Muscle layer of colon (tissue), 2 donors: ENCODE results near the gene IFT52.

Experiments used
- H3K27ac ChIP-seq: one replicate; pipeline ENCODE4 v1.7.0; 2013; ENCODE audit warnings: low read depth, mild to moderate bottlenecking, low read length, moderate library complexity
- H3K27me3 ChIP-seq, 2 donors: one replicate each; pipeline ENCODE4 v1.7.0; 2013; ENCODE audit warnings: low read length in 2 of 2, mild to moderate bottlenecking in 2 of 2; ENCODE audit not compliant: insufficient read depth in 2 of 2, control insufficient read depth in 1 of 2
- H3K36me3 ChIP-seq: one replicate; pipeline ENCODE4 v1.7.0; 2013; ENCODE audit warnings: mild to moderate bottlenecking, low read length; ENCODE audit not compliant: insufficient read depth
- H3K4me1 ChIP-seq: one replicate; pipeline ENCODE4 v1.7.0; 2013; ENCODE audit warnings: mild to moderate bottlenecking, low read length; ENCODE audit not compliant: insufficient read depth
- H3K4me3 ChIP-seq, 2 donors: one replicate each; pipeline ENCODE4 v1.7.0; 2013; ENCODE audit warnings: low read length in 2 of 2, low read depth in 1 of 2, mild to moderate bottlenecking in 1 of 2, moderate library complexity in 1 of 2
- H3K9ac ChIP-seq: one replicate; pipeline ENCODE4 v1.7.0; 2013; ENCODE audit warnings: low read length
- H3K9me3 ChIP-seq: one replicate; pipeline ENCODE4 v1.7.0; 2013; ENCODE audit warnings: mild to moderate bottlenecking, low read length
- donor health status: abdominal sarcoma.
- donor health status: Adenocarcinoma of cecum.

IFT52 gene

DNA sequence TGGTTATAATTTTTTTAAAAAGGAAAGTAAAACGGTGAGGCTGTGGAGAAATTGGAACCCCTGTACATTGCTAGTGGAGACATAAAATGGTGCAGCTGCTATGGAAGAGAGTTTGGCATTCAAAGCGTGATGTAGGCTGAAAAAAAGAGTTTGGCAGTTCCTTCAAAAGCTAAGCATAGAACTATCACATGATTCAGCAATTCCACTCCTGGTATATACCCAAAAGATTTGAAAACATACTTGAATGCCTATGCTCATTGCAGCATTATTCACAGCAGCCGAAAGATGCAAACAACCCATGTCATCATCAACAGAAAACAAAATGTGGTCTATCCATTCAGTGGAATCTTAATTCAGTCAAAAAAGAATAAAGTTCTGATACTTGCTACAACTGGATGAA is 36.4 kb upstream of the IFT52 start:
- no peaks in the 10 kb centered on the region for H3K9me3 ChIP-seq
- no peaks in the 10 kb centered on the region for H3K4me1 ChIP-seq
- no peak overlapping the region for H3K9ac ChIP-seq
- no peak overlapping the region for H3K27ac ChIP-seq
- H3K27me3 ChIP-seq: no peaks in the 10 kb centered on the region
- no peaks in the 10 kb centered on the region for H3K36me3 ChIP-seq
- H3K4me3 ChIP-seq: no peak overlapping the region

GRCh38 chr20:43558412-43559146 is 32.2 kb upstream of the IFT52 start, which contains the start of gene SGK2:
Gene SGK2 (plus strand): TSS chr20:43559027. CDS start chr20:43566496, 7,469 bp downstream.
- Histone ChIP-seq H3K4me3 (no peak within 1 kb of the TSS), H3K36me3 (no peaks in the 10 kb centered on the region), H3K9me3 (no peaks in the 10 kb centered on the region), H3K4me1 (no peaks in the 10 kb centered on the region), H3K27ac (no peak within 1 kb of the TSS), H3K9ac (no peak within 1 kb of the TSS), H3K27me3 (no peaks in the 10 kb centered on the region)

DNA sequence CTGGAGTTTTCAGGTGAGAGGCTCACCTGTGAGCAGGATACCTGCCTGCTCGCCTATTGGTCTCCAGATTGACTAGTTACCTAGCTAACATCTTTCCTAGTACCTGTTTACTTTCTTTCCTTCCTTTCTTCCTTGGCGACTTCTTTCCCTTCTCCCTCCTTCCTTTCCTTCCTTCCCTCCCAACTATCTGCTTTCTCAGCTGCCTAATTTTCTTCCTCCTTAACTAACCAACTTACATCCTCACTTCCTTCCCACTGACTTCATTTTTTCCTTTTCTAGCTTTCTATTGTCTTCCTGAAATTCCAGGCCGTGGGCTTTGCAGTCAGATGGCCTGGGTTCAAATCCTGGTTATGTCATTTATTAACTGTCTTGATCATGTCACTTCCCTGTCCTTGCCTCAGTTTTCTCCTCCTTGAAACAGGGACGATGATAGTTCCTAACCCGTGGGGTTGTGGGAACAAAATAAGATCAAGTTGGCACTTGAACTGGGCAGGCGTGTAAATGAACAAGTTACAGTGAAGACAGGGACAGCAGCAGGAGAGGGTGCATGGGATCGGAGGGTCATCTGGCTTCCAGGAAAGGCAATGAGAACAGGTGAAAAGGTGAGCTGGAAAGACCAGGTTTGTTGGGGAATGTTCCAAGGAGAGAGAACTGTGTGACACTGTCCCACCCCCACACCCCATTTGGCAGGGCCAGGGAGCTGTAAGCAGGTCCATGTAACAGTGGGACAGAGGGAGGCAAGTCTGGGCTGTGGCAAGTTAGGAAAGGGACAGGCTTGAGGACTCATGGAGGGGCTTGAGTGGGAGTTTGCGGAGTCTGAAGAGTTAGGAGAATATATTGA is 31.4 kb upstream of the IFT52 start:
- Histone ChIP-seq H3K36me3 (no peaks in the 10 kb centered on the region), H3K27ac (no peak overlapping the region), H3K9me3 (no peaks in the 10 kb centered on the region), H3K4me1 (no peaks in the 10 kb centered on the region), H3K9ac (no peak overlapping the region), H3K27me3 (no peaks in the 10 kb centered on the region), H3K4me3 (no peak overlapping the region)

DNA sequence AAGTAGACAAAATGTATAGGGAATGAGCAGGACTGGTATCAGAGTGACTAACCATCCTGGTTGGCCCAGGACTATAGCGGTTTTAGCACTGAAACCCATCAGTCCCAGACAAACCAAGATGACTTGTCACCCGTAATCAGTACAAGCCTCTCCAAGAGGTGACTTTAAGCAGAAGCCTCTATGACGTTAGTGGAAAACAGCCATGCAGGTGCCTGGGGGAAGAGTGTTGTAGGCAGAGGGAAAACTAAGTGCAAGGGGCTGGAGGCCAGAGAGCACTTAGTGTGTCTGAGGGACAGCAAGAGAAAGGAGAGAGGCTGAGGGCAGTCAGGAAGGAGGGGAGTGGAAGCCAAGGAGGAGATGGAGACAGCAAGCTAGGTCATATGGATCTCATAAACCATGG is 29.8 kb upstream of the IFT52 start:
- H3K27me3 ChIP-seq: no peaks in the 10 kb centered on the region
- no peaks in the 10 kb centered on the region for H3K36me3 ChIP-seq
- no peak overlapping the region for H3K4me3 ChIP-seq
- H3K27ac ChIP-seq: no peak overlapping the region
- no peaks in the 10 kb centered on the region for H3K4me1 ChIP-seq
- no peak overlapping the region for H3K9ac ChIP-seq
- no peaks in the 10 kb centered on the region for H3K9me3 ChIP-seq

GRCh38 chr20:43563429-43563828 is 27.3 kb upstream of the IFT52 start:
- Histone ChIP-seq H3K36me3 (no peaks in the 10 kb centered on the region), H3K9me3 (no peaks in the 10 kb centered on the region), H3K4me3 (no peak overlapping the region), H3K27ac (no peak overlapping the region), H3K4me1 (no peaks in the 10 kb centered on the region), H3K27me3 (no peaks in the 10 kb centered on the region), H3K9ac (no peak overlapping the region)

DNA sequence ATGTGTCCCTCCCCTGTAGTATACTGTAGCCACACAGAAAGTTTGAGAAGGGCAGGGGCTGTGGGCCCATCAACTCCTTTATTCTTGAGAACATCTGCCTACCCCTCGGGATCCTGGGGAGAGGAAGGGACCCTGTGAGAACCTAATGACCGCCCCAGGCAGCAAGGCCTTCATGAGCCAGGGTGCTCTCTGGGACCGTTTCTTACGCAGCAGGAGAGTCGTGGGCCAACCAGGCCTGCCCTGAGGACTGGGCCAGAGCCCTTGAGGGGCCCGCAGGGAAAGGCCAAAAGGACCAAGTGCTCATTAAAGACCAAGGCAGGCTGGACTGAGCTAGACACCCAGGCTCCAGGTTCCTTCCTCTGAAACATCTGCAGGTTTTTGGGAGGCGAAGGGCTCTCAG is 26.7 kb upstream of the IFT52 start:
- no peak overlapping the region for H3K9ac ChIP-seq
- no peaks in the 10 kb centered on the region for H3K4me1 ChIP-seq
- no peaks in the 10 kb centered on the region for H3K27me3 ChIP-seq
- H3K4me3 ChIP-seq: no peak overlapping the region
- no peak overlapping the region for H3K27ac ChIP-seq
- H3K36me3 ChIP-seq: no peaks in the 10 kb centered on the region
- no peaks in the 10 kb centered on the region for H3K9me3 ChIP-seq

- no peaks in the 10 kb centered on the region for H3K36me3 ChIP-seq
- H3K4me1 ChIP-seq: no peaks in the 10 kb centered on the region
- H3K27me3 ChIP-seq: no peaks in the 10 kb centered on the region
- no peaks in the 10 kb centered on the region for H3K9me3 ChIP-seq
- H3K9ac ChIP-seq: no peak overlapping the region
- no peak overlapping the region for H3K27ac ChIP-seq
- H3K4me3 ChIP-seq: no peak overlapping the region
Observed at GRCh38 chr20:43564455-43564854, 26.3 kb upstream of the IFT52 start.

- Histone ChIP-seq H3K9ac (no peak overlapping the region), H3K27me3 (no peaks in the 10 kb centered on the region), H3K4me1 (no peaks in the 10 kb centered on the region), H3K9me3 (no peaks in the 10 kb centered on the region), H3K36me3 (no peaks in the 10 kb centered on the region), H3K27ac (no peak overlapping the region), H3K4me3 (no peak overlapping the region)
Observed at GRCh38 chr20:43564993-43565757, 25.6 kb upstream of the IFT52 start.

- H3K9me3 ChIP-seq: no peaks in the 10 kb centered on the region
- no peak overlapping the region for H3K9ac ChIP-seq
- H3K27ac ChIP-seq: no peak overlapping the region
- H3K27me3 ChIP-seq: no peaks in the 10 kb centered on the region
- H3K36me3 ChIP-seq: no peaks in the 10 kb centered on the region
- H3K4me3 ChIP-seq: no peak overlapping the region
- H3K4me1 ChIP-seq: no peaks in the 10 kb centered on the region
Observed at GRCh38 chr20:43565758-43566104, 25.0 kb upstream of the IFT52 start.

DNA sequence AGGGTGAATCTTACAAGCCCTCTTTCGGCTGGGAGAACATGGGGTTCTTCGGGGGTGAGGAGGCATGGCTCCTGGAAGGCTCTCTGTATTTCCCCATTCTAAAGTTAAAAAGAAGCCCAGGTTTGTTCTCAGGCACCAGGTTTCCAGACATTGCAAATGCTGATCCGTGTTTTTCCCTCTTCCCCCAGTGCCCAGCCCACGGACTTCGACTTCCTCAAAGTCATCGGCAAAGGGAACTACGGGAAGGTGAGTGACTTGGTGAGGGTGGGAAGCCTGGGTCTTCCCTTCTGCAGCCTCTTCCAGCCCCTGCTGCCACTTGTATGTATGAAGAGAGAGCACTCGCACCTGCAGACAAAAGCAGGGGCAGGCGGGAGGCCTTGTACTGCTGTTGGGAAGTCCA is 23.3 kb upstream of the IFT52 start:
- H3K4me3 ChIP-seq: no peak overlapping the region
- H3K4me1 ChIP-seq: no peaks in the 10 kb centered on the region
- no peaks in the 10 kb centered on the region for H3K9me3 ChIP-seq
- H3K9ac ChIP-seq: no peak overlapping the region
- H3K27me3 ChIP-seq: no peaks in the 10 kb centered on the region
- H3K36me3 ChIP-seq: no peaks in the 10 kb centered on the region
- no peak overlapping the region for H3K27ac ChIP-seq

- Histone ChIP-seq H3K9me3 (no peaks in the 10 kb centered on the region), H3K4me3 (no peak overlapping the region), H3K27ac (no peak overlapping the region), H3K4me1 (no peaks in the 10 kb centered on the region), H3K36me3 (no peaks in the 10 kb centered on the region), H3K27me3 (no peaks in the 10 kb centered on the region), H3K9ac (no peak overlapping the region)
Observed at GRCh38 chr20:43568706-43569105, 22.0 kb upstream of the IFT52 start.
